GM12878 (cell line): Measurements from ENCODE around the gene CIAO1. TPM values are rescaled to one million over a fixed set of nuclear protein-coding genes. Genes with fewer than 3 reads are reported as not detected.

Source experiments
- ATAC-seq: fragments of 200-7000 bp; cut with Tn5 transposase; 3 replicates; pipeline ENCODE4 v1.9.1; 2020; ENCODE audit warnings: mild to moderate bottlenecking, moderate library complexity
- BruUV-seq: library from RNA; stranded (reverse); fragments of 400-500 nt; replicated peaks from 2 replicates; lab custom pipeline; 2021; lab: Mats Ljungman, UMichigan
- CTCF ChIA-PET: fragments of 300-600 bp; sonication (Branson Sonifier 250); formaldehyde crosslinking; extraction: SDS; loops from one replicate; lab custom pipeline; 2021; ENCODE audit warnings: inconsistent platforms; lab: Yijun Ruan, JAX
- POLR2A ChIA-PET: fragments of 350-600 bp; formaldehyde crosslinking; extraction: SDS; loops from one replicate; lab custom pipeline; 2021; ENCODE audit warnings: inconsistent platforms; lab: Charles Lee
- RAD21 ChIA-PET: fragments of 300-600 bp; sonication (Branson Sonifier 250); formaldehyde crosslinking; loops from one replicate; lab custom pipeline; 2023; ENCODE audit warnings: antibody characterized with exemption; ENCODE audit not compliant: unreplicated experiment; lab: Charles Lee
- SMC1A ChIA-PET: fragments of 300-600 bp; sonication (Branson Sonifier 250); formaldehyde crosslinking; loops from one replicate; lab custom pipeline; 2023; ENCODE audit not compliant: unreplicated experiment, uncharacterized antibody; lab: Charles Lee
- DNase-seq: peaks from one replicate; pipeline ENCODE4 v3.0.0-alpha.2; 2011; ENCODE audit warnings: low read depth, low spot score
- FAIRE-seq: peaks from 3 replicates; lab custom pipeline; 2011; peaks lifted over from hg19 to GRCh38; lab: Jason Lieb, UNC
- H2AFZ ChIP-seq: 2 replicates; pipeline ENCODE4 v1.6.0; 2011; ENCODE audit warnings: low read depth, low read length, control low read depth; ENCODE audit not compliant: control insufficient read depth
- H3K27ac ChIP-seq: 2 replicates; pipeline ENCODE4 v1.5.1; 2011; ENCODE audit warnings: control low read depth; ENCODE audit not compliant: control insufficient read depth, insufficient read depth
- H3K27me3 ChIP-seq, 2 experiments: replicated peaks in 1 of 2; 2 replicates each; pipeline versions ENCODE4 v1.6.0 to v1.6.1; 2011; ENCODE audit warnings: low read length in 1 of 2; ENCODE audit not compliant: control insufficient read depth in 2 of 2, insufficient read depth in 2 of 2
- H3K36me3 ChIP-seq, 2 experiments: 2 replicates each; pipeline ENCODE4 v1.5.1; 2011; ENCODE audit warnings: low read length in 1 of 2; ENCODE audit not compliant: control insufficient read depth in 2 of 2, insufficient read depth in 2 of 2
- H3K4me1 ChIP-seq: 2 replicates; pipeline ENCODE4 v1.6.1; 2011; ENCODE audit warnings: mild to moderate bottlenecking, low read length, moderate library complexity, mixed read lengths; ENCODE audit not compliant: control insufficient read depth, insufficient read depth
- H3K4me2 ChIP-seq: 2 replicates; pipeline ENCODE4 v1.6.0; 2011; ENCODE audit warnings: control low read depth; ENCODE audit not compliant: control insufficient read depth, insufficient read depth
- H3K4me3 ChIP-seq: fragments of 200-600 bp; sonication (generic); 2 replicates; pipeline ENCODE4 v1.5.1; 2016
- H3K79me2 ChIP-seq: 2 replicates; pipeline ENCODE4 v1.6.0; 2011; ENCODE audit warnings: low read length; ENCODE audit not compliant: control insufficient read depth, insufficient read depth
- H3K9ac ChIP-seq: 2 replicates; pipeline ENCODE4 v1.8.0; 2011; ENCODE audit warnings: low read length, control low read depth, mixed read lengths; ENCODE audit not compliant: control insufficient read depth, insufficient read depth
- H3K9me3 ChIP-seq: replicated peaks from 3 replicates; pipeline ENCODE4 v1.5.1; 2011; ENCODE audit warnings: mild to moderate bottlenecking, low read length; ENCODE audit not compliant: control insufficient read depth, insufficient read depth
- H4K20me1 ChIP-seq: 2 replicates; pipeline ENCODE4 v1.6.0; 2011; ENCODE audit not compliant: control insufficient read depth, insufficient read depth
- CBFB ChIP-seq: IDR thresholded peaks from 2 replicates; pipeline ENCODE4 v1.6.1; 2016; ENCODE audit warnings: antibody characterized with exemption, low read depth
- CEBPB ChIP-seq, 2 experiments: fragments of 150-350 bp in 1 of 2; IDR thresholded peaks; 2 replicates each; pipeline ENCODE4 v1.6.1; 2012 to 2014; ENCODE audit warnings: low read depth in 2 of 2, low read length in 2 of 2, borderline replicate concordance in 1 of 2, inconsistent platforms in 1 of 2
- EGR1 ChIP-seq, 2 experiments: IDR thresholded peaks; 1 replicate in 1 of 2; 2 replicates in 1 of 2; pipeline ENCODE4 v1.6.1; 2011 to 2012; ENCODE audit warnings: low read depth in 2 of 2, low read length in 2 of 2, borderline replicate concordance in 1 of 2, mild to moderate bottlenecking in 1 of 2, moderate library complexity in 1 of 2
- HDGF ChIP-seq: fragments of 450-650 bp; IDR thresholded peaks from 2 replicates; pipeline ENCODE4 v1.6.1; 2016; ENCODE audit warnings: antibody characterized with exemption
- IRF4 ChIP-seq: IDR thresholded peaks from 2 replicates; pipeline ENCODE4 v1.6.1; 2011; ENCODE audit warnings: low read depth, low read length
- JUND ChIP-seq: IDR thresholded peaks from 2 replicates; pipeline ENCODE4 v1.6.1; 2012; ENCODE audit warnings: low read depth, mild to moderate bottlenecking, low read length, improper control_type of control experiment, moderate library complexity
- PML ChIP-seq: IDR thresholded peaks from 2 replicates; pipeline ENCODE4 v1.6.1; 2012; ENCODE audit warnings: low read length, inconsistent platforms
- RELA ChIP-seq: fragments of 450-650 bp; IDR thresholded peaks from 2 replicates; pipeline ENCODE4 v1.8.0; 2014; ENCODE audit warnings: borderline replicate concordance; ENCODE audit not compliant: partially characterized antibody
- SPI1 ChIP-seq: IDR thresholded peaks from 2 replicates; pipeline ENCODE4 v1.6.1; 2011; ENCODE audit warnings: low read depth, mild to moderate bottlenecking, low read length, moderate library complexity, borderline replicate concordance; ENCODE audit not compliant: insufficient read depth
- TAF1 ChIP-seq: IDR thresholded peaks from 2 replicates; pipeline ENCODE4 v1.6.1; 2011; ENCODE audit warnings: mild to moderate bottlenecking, low read depth, low read length, borderline replicate concordance
- WGBS: methylation state at CpG from one replicate; pipeline ENCODE4 v1.1.6; 2016; ENCODE audit warnings: low lambda C conversion rate; ENCODE audit not compliant: insufficient replicate concordance, insufficient coverage; ENCODE audit errors: missing lambda C conversion rate; 5-methylcytosine and 5-hydroxymethylcytosine counted together
- in situ Hi-C: fragments of 300-500 bp; cut with MboI; formaldehyde crosslinking; loops from 9 replicates; pipeline ENCODE4 v1.14.3; 2018; ENCODE audit warnings: mixed read lengths
- intact Hi-C: fragments of 100-400 bp; cut with micrococcal nuclease; formaldehyde crosslinking; loops from one replicate; pipeline ENCODE4 v1.14.2; 2022; ENCODE audit not compliant: unreplicated experiment
- polyA plus RNA-seq, 11 experiments: library from polyadenylated mRNA; depleted of rRNA in 4 of 11; unstranded in 6 of 11; stranded (reverse) in 5 of 11; fragments of >200 nt; fragmentation: Nextera tagmentation in 4 of 11; fragmentation: Illumina TruSeq in 1 of 11; extraction: Ambion mirVana in 4 of 11; extraction: Trizol in 1 of 11; gene quantifications; 1 replicate in 1 of 11; 2 replicates in 10 of 11; pipeline versions ENCODE4 v1.2.1 to v1.2.3, GENCODE V29; 2011 to 2016; ENCODE audit warnings: inconsistent platforms in 2 of 11, missing spikeins in 2 of 11, low read depth in 1 of 11
- total RNA-seq, 4 experiments: library from RNA; depleted of rRNA in 3 of 4; stranded (reverse); fragments of >200 nt in 3 of 4; fragmentation: Illumina TruSeq in 1 of 4; extraction: Trizol in 1 of 4; gene quantifications; 2 replicates each; pipeline versions ENCODE4 v1.2.1 to v1.2.3, GENCODE V29; 2013 to 2021
- TF ChIP-seq, protein P1 (sequence below): fragments of 450-650 bp; IDR thresholded peaks from 2 replicates; pipeline ENCODE4 v1.6.1; 2018; ENCODE audit warnings: borderline replicate concordance, mild to moderate bottlenecking; ENCODE audit not compliant: partially characterized antibody
- TF ChIP-seq, protein P2 (sequence below): IDR thresholded peaks from 2 replicates; pipeline ENCODE4 v1.6.1; 2011; ENCODE audit warnings: mild to moderate bottlenecking, low read depth, low read length, moderate library complexity; ENCODE audit not compliant: insufficient replicate concordance

CIAO1 gene
- total and polyA plus RNA-seq, 10 of the 15 experiments (the other 5 are each of a cell fraction or from before 2014, with no cell fraction given), result 8.3 to 89.4 (median 63.4) TPM

DNA sequence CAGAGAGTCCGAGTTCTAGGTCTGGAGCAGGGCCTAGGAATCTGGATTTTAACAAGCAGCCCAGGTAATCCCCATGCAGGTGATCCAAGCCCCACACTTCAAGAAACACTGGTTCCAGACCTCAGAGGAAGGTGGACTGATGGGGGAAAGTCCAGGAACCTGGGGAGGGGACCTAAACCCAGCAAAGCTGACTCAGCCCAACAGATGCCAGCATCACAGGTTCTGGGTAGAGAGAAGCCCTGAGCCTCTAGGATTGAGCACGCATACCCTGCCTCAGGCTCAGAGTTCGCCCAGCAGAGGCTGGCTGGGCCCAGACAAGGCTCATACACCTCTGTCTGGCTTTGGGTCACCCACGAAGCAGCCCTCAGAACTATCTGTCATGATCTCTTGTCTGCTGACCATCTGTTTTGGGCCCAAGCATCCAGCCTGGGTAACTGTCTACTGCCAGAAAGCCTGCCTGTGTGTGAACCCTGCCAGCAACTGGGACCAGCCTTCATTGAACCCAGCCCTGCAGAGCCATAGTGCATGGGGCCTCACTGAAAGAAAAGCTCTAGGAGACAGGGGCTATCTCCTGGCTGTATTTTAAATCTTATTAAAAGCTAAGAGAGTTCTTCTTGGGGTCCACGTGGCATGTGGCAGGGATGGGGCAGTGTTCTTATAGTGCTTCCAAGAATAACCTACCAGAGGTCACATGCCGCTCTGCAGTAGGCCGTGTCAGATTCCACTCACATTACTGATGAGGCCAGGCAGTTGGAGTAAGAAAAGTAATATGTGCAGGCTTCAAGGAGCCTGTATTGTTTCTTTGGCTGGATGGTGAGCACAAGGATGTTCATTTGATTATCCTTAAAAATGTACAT is 7.6 kb upstream of the CIAO1 start:
- WGBS, result 81% methylated on average over 7 of the region's 7 CpGs
- intact Hi-C loops, result no loop called here
- FAIRE-seq (no peak), DNase-seq (no peak), ATAC-seq (no peak)
- H3K27me3 ChIP-seq, result no peaks in the 10 kb centered on the region
- ChIA-PET CTCF (interaction anchor here (0.6 to 7.5 kb wide), 8 partner anchors 9 to 120 kb away, joined by 3 to 90 read pairs (median 15); partner anchors contain the start of genes ASTL and STARD7), POLR2A (interaction anchor here (1.0 to 1.5 kb wide), 2 partner anchors 56 to 58 kb away, joined by 3 to 4 read pairs; no protein-coding TSS in a partner anchor), RAD21 (interaction anchor here (0.9 to 2.5 kb wide), 4 partner anchors 25 to 80 kb away, joined by 3 to 10 read pairs (median 6); partner anchors contain the start of gene STARD7), SMC1A (interaction anchor here (0.6 to 5.5 kb wide), 8 partner anchors 12 to 266 kb away, joined by 3 to 48 read pairs (median 18); partner anchors contain the start of gene ASTL)
- BruUV-seq, result no TSS peak
- no peak overlapping the region for H3K4me3 ChIP-seq
- no peaks in the 10 kb centered on the region for H3K9me3 ChIP-seq
- no peak for TF ChIP-seq PML
- TF ChIP-seq IRF4, result no peak
- TF ChIP-seq JUND, result no peak
- TF ChIP-seq CEBPB (IDR thresholded peaks at IDR 0.05; ENCODE audit: borderline replicate concordance in 1 of 2, low read depth in 2 of 2, low read length in 2 of 2), result no peak
- no peak for TF ChIP-seq SPI1
- TF ChIP-seq, protein P1, sequence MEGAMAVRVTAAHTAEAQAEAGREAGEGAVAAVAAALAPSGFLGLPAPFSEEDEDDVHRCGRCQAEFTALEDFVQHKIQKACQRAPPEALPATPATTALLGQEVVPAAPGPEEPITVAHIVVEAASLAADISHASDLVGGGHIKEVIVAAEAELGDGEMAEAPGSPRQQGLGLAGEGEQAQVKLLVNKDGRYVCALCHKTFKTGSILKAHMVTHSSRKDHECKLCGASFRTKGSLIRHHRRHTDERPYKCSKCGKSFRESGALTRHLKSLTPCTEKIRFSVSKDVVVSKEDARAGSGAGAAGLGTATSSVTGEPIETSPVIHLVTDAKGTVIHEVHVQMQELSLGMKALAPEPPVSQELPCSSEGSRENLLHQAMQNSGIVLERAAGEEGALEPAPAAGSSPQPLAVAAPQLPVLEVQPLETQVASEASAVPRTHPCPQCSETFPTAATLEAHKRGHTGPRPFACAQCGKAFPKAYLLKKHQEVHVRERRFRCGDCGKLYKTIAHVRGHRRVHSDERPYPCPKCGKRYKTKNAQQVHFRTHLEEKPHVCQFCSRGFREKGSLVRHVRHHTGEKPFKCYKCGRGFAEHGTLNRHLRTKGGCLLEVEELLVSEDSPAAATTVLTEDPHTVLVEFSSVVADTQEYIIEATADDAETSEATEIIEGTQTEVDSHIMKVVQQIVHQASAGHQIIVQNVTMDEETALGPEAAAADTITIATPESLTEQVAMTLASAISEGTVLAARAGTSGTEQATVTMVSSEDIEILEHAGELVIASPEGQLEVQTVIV, result no peak
- no peak for TF ChIP-seq EGR1 (IDR thresholded peaks at IDR 0.05; ENCODE audit: borderline replicate concordance in 1 of 2, low read depth in 2 of 2, low read length in 2 of 2)
- TF ChIP-seq TAF1, result no peak
- no peak for TF ChIP-seq CBFB
- TF ChIP-seq, protein P2, sequence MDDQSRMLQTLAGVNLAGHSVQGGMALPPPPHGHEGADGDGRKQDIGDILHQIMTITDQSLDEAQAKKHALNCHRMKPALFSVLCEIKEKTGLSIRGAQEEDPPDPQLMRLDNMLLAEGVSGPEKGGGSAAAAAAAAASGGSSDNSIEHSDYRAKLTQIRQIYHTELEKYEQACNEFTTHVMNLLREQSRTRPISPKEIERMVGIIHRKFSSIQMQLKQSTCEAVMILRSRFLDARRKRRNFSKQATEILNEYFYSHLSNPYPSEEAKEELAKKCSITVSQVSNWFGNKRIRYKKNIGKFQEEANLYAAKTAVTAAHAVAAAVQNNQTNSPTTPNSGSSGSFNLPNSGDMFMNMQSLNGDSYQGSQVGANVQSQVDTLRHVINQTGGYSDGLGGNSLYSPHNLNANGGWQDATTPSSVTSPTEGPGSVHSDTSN, result no peak
- TF ChIP-seq HDGF, result no peak
- no peak for TF ChIP-seq RELA
- no peaks in the 10 kb centered on the region for H4K20me1 ChIP-seq
- in situ Hi-C loops, result loop anchor here (25.0 kb wide), 1 partner anchor 246 kb away; no protein-coding TSS in a partner anchor
- H3K4me2 ChIP-seq, result no peak overlapping the region
- H3K9ac ChIP-seq, result no peak overlapping the region
- peaks cover 17 to 29% of the 10 kb centered on the region in 2 experiments for H3K36me3 ChIP-seq
- H3K4me1 ChIP-seq, result peaks cover 26% of the 10 kb centered on the region
- H3K27ac ChIP-seq, result no peak overlapping the region
- H3K79me2 ChIP-seq, result peaks cover 30% of the 10 kb centered on the region
- no peak overlapping the region for H2AFZ ChIP-seq
